ENCODE results near the gene AQP12A. TPM values are rescaled to one million over a fixed set of nuclear protein-coding genes. Genes with fewer than 3 reads are reported as not detected.
"Not testable (repeated sequence)": the region's sequence is repeated elsewhere in the genome, so short reads cannot be mapped to it uniquely, and the experiment has no call there.

The AQP12A gene
- total and polyA plus RNA-seq, 12 donors, result not detected

GRCh38 chr2:240670950-240671349 is 20.7 kb upstream of the AQP12A start:
- Histone ChIP-seq H3K4me3 (no peak overlapping the region), H3K36me3 (replicated peaks in 1 of 2) (no peaks in the 10 kb centered on the region), H3K9me3 (replicated peaks in 1 of 3) (no peaks in the 10 kb centered on the region), H3K4me1 (replicated peaks in 1 of 2) (no peaks in the 10 kb centered on the region), H3K27me3 (peaks cover 20% of the 10 kb centered on the region), H3K27ac (no peak overlapping the region)
- intact Hi-C loops (cut with DNase I), result no loop called here
- no peak for TF ChIP-seq POLR2A (IDR thresholded peaks at IDR 0.05)
- TF ChIP-seq CTCF (IDR thresholded peaks at IDR 0.05), result no peak
- 61 to 70% (median 69%) methylated on average over 4 of the region's 4 CpGs for WGBS, 4 donors
- no peak for DNase-seq

- 36 to 62% (median 47%) methylated on average over 15 to 46 of the region's 46 CpGs for WGBS, 4 donors
- Histone ChIP-seq H3K4me3 (no peak overlapping the region), H3K36me3 (replicated peaks in 1 of 2) (no peaks in the 10 kb centered on the region), H3K4me1 (replicated peaks in 1 of 2) (no peaks in the 10 kb centered on the region), H3K27me3 (peaks cover 11% of the 10 kb centered on the region), H3K27ac (no peak overlapping the region), H3K9me3 (replicated peaks in 1 of 3) (no peaks in the 10 kb centered on the region)
- DNase-seq, result no peak
- intact Hi-C loops (cut with DNase I), result no loop called here
- TF ChIP-seq CTCF (IDR thresholded peaks at IDR 0.05), result no peak
- TF ChIP-seq POLR2A (IDR thresholded peaks at IDR 0.05), result no peak
Measured at GRCh38 chr2:240672076-240672700, 19.5 kb upstream of the AQP12A start.

GRCh38 chr2:240672701-240673190 is 18.9 kb upstream of the AQP12A start:
- Histone ChIP-seq H3K4me3 (no peak overlapping the region), H3K36me3 (replicated peaks in 1 of 2) (no peaks in the 10 kb centered on the region), H3K27ac (no peak overlapping the region), H3K27me3 (peaks cover 11% of the 10 kb centered on the region), H3K4me1 (replicated peaks in 1 of 2) (no peaks in the 10 kb centered on the region), H3K9me3 (replicated peaks in 1 of 3) (no peaks in the 10 kb centered on the region)
- DNase-seq, result no peak
- 5 to 9% (median 7%) methylated on average over 26 to 55 of the region's 55 CpGs; no CpG with 5 or more reads in 1 of the 4 donors for WGBS, 4 donors
- intact Hi-C loops (cut with DNase I), result no loop called here
- TF ChIP-seq CTCF (IDR thresholded peaks at IDR 0.05) (no peak), POLR2A (IDR thresholded peaks at IDR 0.05) (no peak)

GRCh38 chr2:240674461-240675184 is 17.0 kb upstream of the AQP12A start:
- H3K9me3 ChIP-seq (replicated peaks in 1 of 3); H3K27ac ChIP-seq; H3K36me3 ChIP-seq (replicated peaks in 1 of 2); DNase-seq; H3K4me3 ChIP-seq; intact Hi-C loops (cut with DNase I); H3K4me1 ChIP-seq (replicated peaks in 1 of 2): not testable (repeated sequence)
- WGBS, 4 donors, result 30 to 40% (median 36%) methylated on average over 5 to 12 of the region's 16 CpGs
- H3K27me3 ChIP-seq, result peaks cover 11% of the 10 kb centered on the region

- H3K4me3 ChIP-seq; H3K9me3 ChIP-seq (replicated peaks in 1 of 3); H3K27ac ChIP-seq; H3K4me1 ChIP-seq (replicated peaks in 1 of 2); DNase-seq; H3K36me3 ChIP-seq (replicated peaks in 1 of 2); intact Hi-C loops (cut with DNase I): not testable (repeated sequence)
- no CpG with 5 or more reads among the region's 24 CpGs for WGBS, 4 donors
- peaks cover 11% of the 10 kb centered on the region for H3K27me3 ChIP-seq
Measured at GRCh38 chr2:240675345-240675744, 16.3 kb upstream of the AQP12A start.

- DNase-seq; H3K27ac ChIP-seq; intact Hi-C loops (cut with DNase I); H3K4me1 ChIP-seq (replicated peaks in 1 of 2); H3K36me3 ChIP-seq (replicated peaks in 1 of 2); H3K4me3 ChIP-seq; H3K27me3 ChIP-seq; H3K9me3 ChIP-seq (replicated peaks in 1 of 3): not testable (repeated sequence)
- WGBS, 4 donors, result 70 to 80% (median 75%) methylated on average over 1 to 6 of the region's 14 CpGs; no CpG with 5 or more reads in 1 of the 4 donors
Measured at GRCh38 chr2:240678043-240678442, 13.6 kb upstream of the AQP12A start.

GRCh38 chr2:240678909-240679308 is 12.8 kb upstream of the AQP12A start:
- H3K9me3 ChIP-seq (replicated peaks in 1 of 3), result not testable (repeated sequence)
- WGBS, 4 donors, result no CpG with 5 or more reads among the region's 19 CpGs

GRCh38 chr2:240680185-240680584 is 11.5 kb upstream of the AQP12A start:
- H3K9me3 ChIP-seq (replicated peaks in 1 of 3); H3K36me3 ChIP-seq (replicated peaks in 1 of 2); H3K4me3 ChIP-seq; intact Hi-C loops (cut with DNase I); H3K4me1 ChIP-seq (replicated peaks in 1 of 2); H3K27me3 ChIP-seq; H3K27ac ChIP-seq; DNase-seq: not testable (repeated sequence)
- WGBS, 4 donors, result 24 to 71% (median 30%) methylated on average over 1 to 2 of the region's 11 CpGs; no CpG with 5 or more reads in 1 of the 4 donors

More at GRCh38 chr2:240678909-240679308, 12.8 kb upstream of the AQP12A start:
- H3K27ac ChIP-seq; H3K4me3 ChIP-seq; H3K36me3 ChIP-seq (replicated peaks in 1 of 2); intact Hi-C loops (cut with DNase I); H3K4me1 ChIP-seq (replicated peaks in 1 of 2); DNase-seq; H3K27me3 ChIP-seq: not testable (repeated sequence)

Data from adrenal gland (tissue), 12 donors.